ENCODE results near the gene SLC25A5.

Gene SLC25A5

GRCh38 chrX:119507206-119507605, 39.0 kb downstream of the SLC25A5 start:
- DNase-seq (ENCODE audit: extremely low spot score): no peak
- ChIA-PET CTCF (interaction anchor here (0.6 to 1.6 kb wide), 2 partner anchors 9 to 98 kb away, joined by 6 to 7 read pairs; no protein-coding TSS in a partner anchor), POLR2A (no interaction called here)
- TF ChIP-seq FOXK2 (IDR thresholded peaks at IDR 0.05): no peak
- TF ChIP-seq L3MBTL2 (conservative IDR thresholded peaks at IDR 0.05): no peak
- TF ChIP-seq LEF1 (IDR thresholded peaks at IDR 0.05; ENCODE audit: borderline replicate concordance): no peak
- TF ChIP-seq SP1 (IDR thresholded peaks at IDR 0.05): no peak
- TF ChIP-seq SUZ12 (IDR thresholded peaks at IDR 0.05): no peak
- TF ChIP-seq ELF4 (IDR thresholded peaks at IDR 0.05): no peak
- TF ChIP-seq HDGF (IDR thresholded peaks at IDR 0.05; ENCODE audit: borderline replicate concordance): no peak
- TF ChIP-seq CTBP1 (IDR thresholded peaks at IDR 0.05; ENCODE audit: borderline replicate concordance): no peak
- no peak for TF ChIP-seq ZNF384 (IDR thresholded peaks at IDR 0.05)
- no peak for TF ChIP-seq NFRKB (IDR thresholded peaks at IDR 0.05)
- no peak for TF ChIP-seq FOXM1 (IDR thresholded peaks at IDR 0.05; ENCODE audit: borderline replicate concordance)
- no peak for TF ChIP-seq BHLHE40 (IDR thresholded peaks at IDR 0.05; ENCODE audit: borderline replicate concordance)
- no peak for TF ChIP-seq PKNOX1 (IDR thresholded peaks at IDR 0.05)
- TF ChIP-seq FOXA1 (IDR thresholded peaks at IDR 0.05): no peak

- DNase-seq (ENCODE audit: extremely low spot score): peak; percentile 89
- ChIA-PET POLR2A (interaction anchor here (0.8 to 1.5 kb wide), 3 partner anchors 23 to 44 kb away, joined by 3 to 7 read pairs (median 3); partner anchors contain the start of gene SLC25A5), CTCF (interaction anchor here (0.5 to 1.5 kb wide), 22 partner anchors 9 to 233 kb away, joined by 3 to 10 read pairs (median 4); no protein-coding TSS in a partner anchor)
- TF ChIP-seq FOXA1 (IDR thresholded peaks at IDR 0.05): no peak
- no peak for TF ChIP-seq SUZ12 (IDR thresholded peaks at IDR 0.05)
- no peak for TF ChIP-seq HDGF (IDR thresholded peaks at IDR 0.05; ENCODE audit: borderline replicate concordance)
- TF ChIP-seq TARDBP (IDR thresholded peaks at IDR 0.05): no peak
- no peak for TF ChIP-seq ARNT (IDR thresholded peaks at IDR 0.05)
- no peak for TF ChIP-seq LEF1 (IDR thresholded peaks at IDR 0.05; ENCODE audit: borderline replicate concordance)
- TF ChIP-seq BHLHE40 (IDR thresholded peaks at IDR 0.05; ENCODE audit: borderline replicate concordance): no peak
- TF ChIP-seq SP1 (IDR thresholded peaks at IDR 0.05): no peak
- TF ChIP-seq ZNF384 (IDR thresholded peaks at IDR 0.05): no peak
- no peak for TF ChIP-seq L3MBTL2 (conservative IDR thresholded peaks at IDR 0.05)
- no peak for TF ChIP-seq PKNOX1 (IDR thresholded peaks at IDR 0.05)
Measured at GRCh38 chrX:119512146-119512800, 44.0 kb downstream of the SLC25A5 start.

GRCh38 chrX:119516157-119516702, 48.0 kb downstream of the SLC25A5 start:
- peak; percentile 91 for DNase-seq (ENCODE audit: extremely low spot score)
- ChIA-PET CTCF (interaction anchor here (0.6 to 2.6 kb wide), 16 partner anchors 9 to 395 kb away, joined by 3 to 8 read pairs (median 3); no protein-coding TSS in a partner anchor), POLR2A (interaction anchor here (1.2 kb wide), 1 partner anchor 89 kb away, joined by 4 read pairs; no protein-coding TSS in a partner anchor)

GRCh38 chrX:119518371-119518770, 50.1 kb downstream of the SLC25A5 start:
- ChIA-PET POLR2A (no interaction called here), CTCF (interaction anchor here (0.7 kb wide), 1 partner anchor 199 kb away, joined by 4 read pairs; no protein-coding TSS in a partner anchor)
- no peak for DNase-seq (ENCODE audit: extremely low spot score)
- no peak for TF ChIP-seq SUZ12 (IDR thresholded peaks at IDR 0.05)
- no peak for TF ChIP-seq FOXA1 (IDR thresholded peaks at IDR 0.05)
- no peak for TF ChIP-seq ARNT (IDR thresholded peaks at IDR 0.05)
- TF ChIP-seq BHLHE40 (IDR thresholded peaks at IDR 0.05; ENCODE audit: borderline replicate concordance): no peak
- TF ChIP-seq FOXM1 (IDR thresholded peaks at IDR 0.05; ENCODE audit: borderline replicate concordance): no peak
- no peak for TF ChIP-seq L3MBTL2 (conservative IDR thresholded peaks at IDR 0.05)
- no peak for TF ChIP-seq TARDBP (IDR thresholded peaks at IDR 0.05)
- TF ChIP-seq SP1 (IDR thresholded peaks at IDR 0.05): no peak
- no peak for TF ChIP-seq LEF1 (IDR thresholded peaks at IDR 0.05; ENCODE audit: borderline replicate concordance)
- TF ChIP-seq ZNF384 (IDR thresholded peaks at IDR 0.05): no peak
- TF ChIP-seq CTBP1 (IDR thresholded peaks at IDR 0.05; ENCODE audit: borderline replicate concordance): no peak
- no peak for TF ChIP-seq ELF4 (IDR thresholded peaks at IDR 0.05)
- TF ChIP-seq NFRKB (IDR thresholded peaks at IDR 0.05): no peak
- TF ChIP-seq PKNOX1 (IDR thresholded peaks at IDR 0.05): no peak

More at GRCh38 chrX:119516157-119516702, 48.0 kb downstream of the SLC25A5 start:
- no peak for TF ChIP-seq ELF4 (IDR thresholded peaks at IDR 0.05)
- 0 out of 2 replicates have a peak, but pooled peaks have one; percentile 15 for TF ChIP-seq ARNT (IDR thresholded peaks at IDR 0.05)
- TF ChIP-seq SP1 (IDR thresholded peaks at IDR 0.05): no peak
- no peak for TF ChIP-seq BHLHE40 (IDR thresholded peaks at IDR 0.05; ENCODE audit: borderline replicate concordance)
- TF ChIP-seq L3MBTL2 (conservative IDR thresholded peaks at IDR 0.05): peak; percentile 57

Data from HEK293T (cell line).